Hepatocyte (in vitro differentiated cells): ENCODE measurements around the gene TOR4A.

Source experiments
- EZH2 ChIP-seq: fragments of 200-600 bp; sonication (generic); IDR thresholded peaks from 2 replicates; pipeline ENCODE4 v1.6.1; 2016; ENCODE audit warnings: antibody characterized with exemption, mild to moderate bottlenecking, borderline replicate concordance
- EZH2phosphoT487 ChIP-seq: fragments of 200-600 bp; sonication (generic); IDR thresholded peaks from one replicate; pipeline ENCODE4 v1.6.1; 2018; ENCODE audit warnings: antibody characterized with exemption, mild to moderate bottlenecking, low read depth, moderate library complexity; ENCODE audit not compliant: unreplicated experiment, severe bottlenecking
- TF ChIP-seq, protein P1 (sequence below): fragments of 200-600 bp; sonication (generic); IDR thresholded peaks from 2 replicates; pipeline ENCODE4 v1.5.1; 2016; ENCODE audit warnings: antibody characterized with exemption, mild to moderate bottlenecking; ENCODE audit not compliant: poor library complexity

DNA sequence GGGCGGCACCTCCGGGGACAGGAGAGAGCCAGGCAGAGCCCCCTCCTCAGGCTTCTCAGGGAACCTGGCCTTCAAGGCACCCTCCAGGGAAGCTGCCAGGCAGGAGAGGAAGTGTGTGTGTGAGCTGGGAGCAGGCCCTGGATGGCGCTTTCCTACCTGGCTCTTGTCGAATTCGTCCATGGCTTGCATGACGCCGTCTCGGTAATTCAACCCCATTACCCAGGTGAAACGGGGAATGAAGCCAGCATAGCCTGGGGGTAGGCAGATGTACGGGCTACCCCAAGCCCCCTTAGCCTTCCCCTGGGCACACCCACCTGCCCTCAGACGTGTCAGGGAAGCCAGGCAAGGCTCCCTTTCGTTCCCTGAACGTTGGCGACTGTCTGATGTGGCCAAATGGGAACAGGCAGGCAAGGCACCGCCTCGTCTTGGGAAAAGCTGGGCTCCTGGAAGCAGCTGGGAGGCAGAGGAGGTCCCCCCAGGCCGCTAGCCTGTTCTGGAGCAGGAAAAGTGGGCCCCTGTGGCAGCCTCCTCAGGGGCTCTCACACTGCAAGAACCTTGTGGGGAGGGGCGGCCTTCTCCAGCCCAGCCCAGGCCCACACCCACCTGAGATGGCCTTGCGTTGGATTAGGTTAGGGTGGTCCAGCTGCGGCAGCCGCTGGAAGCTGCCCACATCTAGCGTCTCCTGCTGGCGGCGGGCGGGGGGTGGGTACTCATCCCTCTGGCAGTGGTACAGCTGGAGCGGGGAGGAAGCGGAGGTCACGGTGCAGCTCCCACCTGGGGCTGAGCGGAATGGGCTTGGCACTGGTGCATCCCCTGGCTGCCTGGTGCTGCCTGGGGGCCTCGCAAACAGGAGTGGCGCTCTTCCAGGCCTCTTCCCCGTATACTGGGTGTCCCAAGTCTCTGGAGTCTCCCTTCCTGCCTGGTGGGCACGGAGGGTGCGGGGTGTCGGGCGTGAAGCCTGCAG is 32.8 kb upstream of the TOR4A start:
- TF ChIP-seq, protein P1, sequence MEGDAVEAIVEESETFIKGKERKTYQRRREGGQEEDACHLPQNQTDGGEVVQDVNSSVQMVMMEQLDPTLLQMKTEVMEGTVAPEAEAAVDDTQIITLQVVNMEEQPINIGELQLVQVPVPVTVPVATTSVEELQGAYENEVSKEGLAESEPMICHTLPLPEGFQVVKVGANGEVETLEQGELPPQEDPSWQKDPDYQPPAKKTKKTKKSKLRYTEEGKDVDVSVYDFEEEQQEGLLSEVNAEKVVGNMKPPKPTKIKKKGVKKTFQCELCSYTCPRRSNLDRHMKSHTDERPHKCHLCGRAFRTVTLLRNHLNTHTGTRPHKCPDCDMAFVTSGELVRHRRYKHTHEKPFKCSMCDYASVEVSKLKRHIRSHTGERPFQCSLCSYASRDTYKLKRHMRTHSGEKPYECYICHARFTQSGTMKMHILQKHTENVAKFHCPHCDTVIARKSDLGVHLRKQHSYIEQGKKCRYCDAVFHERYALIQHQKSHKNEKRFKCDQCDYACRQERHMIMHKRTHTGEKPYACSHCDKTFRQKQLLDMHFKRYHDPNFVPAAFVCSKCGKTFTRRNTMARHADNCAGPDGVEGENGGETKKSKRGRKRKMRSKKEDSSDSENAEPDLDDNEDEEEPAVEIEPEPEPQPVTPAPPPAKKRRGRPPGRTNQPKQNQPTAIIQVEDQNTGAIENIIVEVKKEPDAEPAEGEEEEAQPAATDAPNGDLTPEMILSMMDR: no peak
- TF ChIP-seq EZH2 (no peak), EZH2phosphoT487 (no peak)
